GM18517 (cell line): ENCODE measurements around the gene CFAP300.

ENCODE experiments used
- ATAC-seq: cut with Tn5 transposase; IDR thresholded peaks from one replicate; pipeline ENCODE4 v1.9.1; 2021; ENCODE audit warnings: mild to moderate bottlenecking, moderate library complexity; ENCODE audit not compliant: unreplicated experiment

CFAP300 gene

GRCh38 chr11:102047305-102047924 lies at the start of gene CFAP300:
Gene CFAP300 (plus strand): TSS chr11:102047437. CDS start chr11:102047471, 34 bp downstream.
- no peak for ATAC-seq

- no peak for ATAC-seq
These were observed 45.4 kb upstream of the CFAP300 start for GRCh38 chr11:102001657-102002338.

GRCh38 chr11:102004220-102004619 lies 43.0 kb upstream of the CFAP300 start:
- no peak for ATAC-seq

- no peak for ATAC-seq
These were observed 41.9 kb upstream of the CFAP300 start for GRCh38 chr11:102005306-102005705.

GRCh38 chr11:102006835-102007566 lies 40.2 kb upstream of the CFAP300 start:
- ATAC-seq = no peak

GRCh38 chr11:102007567-102008437 lies 39.4 kb upstream of the CFAP300 start:
- ATAC-seq = no peak

GRCh38 chr11:102010776-102011494 lies 36.3 kb upstream of the CFAP300 start:
- ATAC-seq = no peak

GRCh38 chr11:102012946-102013345 lies 34.3 kb upstream of the CFAP300 start:
- no peak for ATAC-seq

- no peak for ATAC-seq
These were observed 32.5 kb upstream of the CFAP300 start for GRCh38 chr11:102014756-102015155.

- no peak for ATAC-seq
These were observed 30.2 kb upstream of the CFAP300 start for GRCh38 chr11:102017026-102017425.

GRCh38 chr11:102026217-102026616 lies 21.0 kb upstream of the CFAP300 start:
- no peak for ATAC-seq

- ATAC-seq = no peak
These were observed 20.3 kb upstream of the CFAP300 start for GRCh38 chr11:102026959-102027358.

- no peak for ATAC-seq
These were observed 10.5 kb upstream of the CFAP300 start for GRCh38 chr11:102036757-102037156.

- no peak for ATAC-seq
These were observed 396 bp upstream of the CFAP300 start for GRCh38 chr11:102046841-102047240.

GRCh38 chr11:102050927-102051575 lies 3.8 kb downstream of the CFAP300 start:
- no peak for ATAC-seq

GRCh38 chr11:102061276-102061675 lies 14.0 kb downstream of the CFAP300 start:
- ATAC-seq = no peak

- no peak for ATAC-seq
These were observed 14.9 kb downstream of the CFAP300 start for GRCh38 chr11:102062106-102062505.

GRCh38 chr11:102064316-102064715 lies 17.1 kb downstream of the CFAP300 start:
- no peak for ATAC-seq

GRCh38 chr11:102070766-102071165 lies 23.5 kb downstream of the CFAP300 start:
- no peak for ATAC-seq
